Measurements from ENCODE around the gene WDPCP. TPM values are rescaled to one million over a fixed set of nuclear protein-coding genes. Genes with fewer than 3 reads are reported as not detected.

Gene WDPCP
- total RNA-seq, 1 donor from 2014 or later, result 5.7 TPM

DNA sequence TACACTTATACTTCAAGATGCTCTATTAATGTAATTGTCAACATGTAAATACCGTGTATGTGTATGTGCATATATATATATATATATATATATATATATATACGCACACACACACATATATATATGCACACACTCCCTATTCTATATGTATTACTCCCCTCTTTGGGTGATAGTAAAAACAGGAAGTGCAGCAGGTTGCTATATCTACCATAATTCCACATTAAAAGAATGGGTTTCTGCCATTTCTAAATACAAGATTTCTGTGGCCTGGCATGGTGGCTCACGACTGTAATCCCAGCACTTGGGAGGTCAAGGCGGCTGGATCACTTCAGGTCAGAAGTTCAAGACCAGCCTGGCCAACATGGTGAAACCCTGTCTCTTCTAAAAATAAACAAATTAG is 460.7 kb downstream of the WDPCP start:
- Mint-ChIP-seq H3K4me1 (ENCODE audit: unreplicated experiment) (no peaks in the 10 kb centered on the region), H3K9me3 (ENCODE audit: unreplicated experiment) (no peaks in the 10 kb centered on the region), H3K4me3 (ENCODE audit: unreplicated experiment) (no peak overlapping the region), H3K27me3 (ENCODE audit: unreplicated experiment) (no peaks in the 10 kb centered on the region), H3K36me3 (ENCODE audit: low read depth, unreplicated experiment) (no peaks in the 10 kb centered on the region), H3K27ac (ENCODE audit: unreplicated experiment) (no peak overlapping the region)
- DNase-seq (ENCODE audit: low spot score), result no peak
- TF ChIP-seq, protein P1, sequence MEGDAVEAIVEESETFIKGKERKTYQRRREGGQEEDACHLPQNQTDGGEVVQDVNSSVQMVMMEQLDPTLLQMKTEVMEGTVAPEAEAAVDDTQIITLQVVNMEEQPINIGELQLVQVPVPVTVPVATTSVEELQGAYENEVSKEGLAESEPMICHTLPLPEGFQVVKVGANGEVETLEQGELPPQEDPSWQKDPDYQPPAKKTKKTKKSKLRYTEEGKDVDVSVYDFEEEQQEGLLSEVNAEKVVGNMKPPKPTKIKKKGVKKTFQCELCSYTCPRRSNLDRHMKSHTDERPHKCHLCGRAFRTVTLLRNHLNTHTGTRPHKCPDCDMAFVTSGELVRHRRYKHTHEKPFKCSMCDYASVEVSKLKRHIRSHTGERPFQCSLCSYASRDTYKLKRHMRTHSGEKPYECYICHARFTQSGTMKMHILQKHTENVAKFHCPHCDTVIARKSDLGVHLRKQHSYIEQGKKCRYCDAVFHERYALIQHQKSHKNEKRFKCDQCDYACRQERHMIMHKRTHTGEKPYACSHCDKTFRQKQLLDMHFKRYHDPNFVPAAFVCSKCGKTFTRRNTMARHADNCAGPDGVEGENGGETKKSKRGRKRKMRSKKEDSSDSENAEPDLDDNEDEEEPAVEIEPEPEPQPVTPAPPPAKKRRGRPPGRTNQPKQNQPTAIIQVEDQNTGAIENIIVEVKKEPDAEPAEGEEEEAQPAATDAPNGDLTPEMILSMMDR (IDR thresholded peaks at IDR 0.05; ENCODE audit: unreplicated experiment), result no peak

DNA sequence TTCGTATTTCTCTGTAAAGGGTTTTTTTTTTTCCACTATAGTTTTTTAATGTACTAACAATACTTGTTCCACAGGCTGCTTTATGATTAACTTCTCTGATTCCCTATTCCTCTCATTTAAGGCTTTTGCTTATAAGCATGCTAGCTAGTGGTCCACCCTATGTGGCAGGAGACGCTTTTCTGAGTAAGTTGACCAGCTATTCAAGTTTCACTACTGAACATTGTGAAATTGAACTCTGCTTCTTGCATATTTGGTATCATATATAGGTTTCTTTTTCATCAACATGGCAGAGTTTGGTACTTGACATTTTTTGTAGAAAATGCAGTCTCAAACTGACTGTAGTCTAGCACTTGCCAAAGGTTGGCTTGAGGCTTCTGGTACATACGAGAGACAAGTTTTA is 463.4 kb downstream of the WDPCP start:
- no peak for DNase-seq (ENCODE audit: low spot score)
- Mint-ChIP-seq H3K9me3 (ENCODE audit: unreplicated experiment) (no peaks in the 10 kb centered on the region), H3K4me1 (ENCODE audit: unreplicated experiment) (no peaks in the 10 kb centered on the region), H3K4me3 (ENCODE audit: unreplicated experiment) (no peak overlapping the region), H3K27ac (ENCODE audit: unreplicated experiment) (no peak overlapping the region), H3K27me3 (ENCODE audit: unreplicated experiment) (no peaks in the 10 kb centered on the region), H3K36me3 (ENCODE audit: low read depth, unreplicated experiment) (no peaks in the 10 kb centered on the region)
- TF ChIP-seq, protein P1 (IDR thresholded peaks at IDR 0.05; ENCODE audit: unreplicated experiment), result no peak

DNA sequence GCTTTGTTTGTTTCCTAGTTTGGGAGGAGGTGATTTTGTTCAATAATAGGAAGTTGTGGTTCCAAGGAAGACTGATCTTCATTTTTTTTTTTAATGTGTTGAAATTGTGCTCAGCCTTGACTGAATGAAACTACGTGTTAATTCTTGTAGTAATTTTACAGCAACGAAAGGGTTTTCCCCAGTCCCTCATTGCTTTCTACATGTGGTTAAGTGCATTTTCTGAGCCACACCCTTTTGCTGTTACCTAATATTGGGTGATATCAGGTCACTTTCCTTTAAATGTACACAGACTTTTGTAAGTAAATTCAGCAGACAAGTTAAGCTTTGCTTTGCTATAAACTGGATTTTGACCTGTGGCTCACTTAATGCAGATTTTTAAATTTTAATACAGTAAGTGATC is 464.1 kb downstream of the WDPCP start:
- Mint-ChIP-seq H3K27ac (ENCODE audit: unreplicated experiment) (no peak overlapping the region), H3K9me3 (ENCODE audit: unreplicated experiment) (no peaks in the 10 kb centered on the region), H3K27me3 (ENCODE audit: unreplicated experiment) (no peaks in the 10 kb centered on the region), H3K4me3 (ENCODE audit: unreplicated experiment) (no peak overlapping the region), H3K4me1 (ENCODE audit: unreplicated experiment) (no peaks in the 10 kb centered on the region), H3K36me3 (ENCODE audit: low read depth, unreplicated experiment) (no peaks in the 10 kb centered on the region)
- DNase-seq (ENCODE audit: low spot score), result no peak
- TF ChIP-seq, protein P1 (IDR thresholded peaks at IDR 0.05; ENCODE audit: unreplicated experiment), result no peak

DNA sequence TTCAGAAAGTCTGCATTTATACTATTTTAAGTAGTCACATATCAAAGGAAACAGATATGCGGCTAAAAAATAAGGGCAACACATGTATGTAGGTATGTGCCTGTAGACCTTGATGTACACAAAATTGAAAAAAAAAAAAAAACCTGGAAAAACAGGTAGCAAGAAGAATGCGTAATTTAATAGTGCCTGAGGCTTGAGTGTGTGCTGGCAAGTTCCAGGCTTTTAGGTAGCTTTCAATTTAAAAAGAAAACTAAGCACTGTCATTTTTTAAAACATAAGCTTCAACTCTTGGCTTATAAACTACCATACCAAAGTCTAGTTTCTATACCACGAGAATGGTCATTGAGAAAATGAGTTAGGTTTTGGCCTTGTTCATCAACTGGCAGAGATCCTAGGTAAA is 465.4 kb downstream of the WDPCP start:
- H3K36me3 Mint-ChIP-seq (ENCODE audit: low read depth, unreplicated experiment), result no peaks in the 10 kb centered on the region
- no peak overlapping the region for H3K27ac Mint-ChIP-seq (ENCODE audit: unreplicated experiment)
- H3K9me3 Mint-ChIP-seq (ENCODE audit: unreplicated experiment), result no peaks in the 10 kb centered on the region
- H3K4me1 Mint-ChIP-seq (ENCODE audit: unreplicated experiment), result no peaks in the 10 kb centered on the region
- no peaks in the 10 kb centered on the region for H3K27me3 Mint-ChIP-seq (ENCODE audit: unreplicated experiment)
- no peak for DNase-seq (ENCODE audit: low spot score)
- TF ChIP-seq, protein P1 (IDR thresholded peaks at IDR 0.05; ENCODE audit: unreplicated experiment), result no peak
- no peak overlapping the region for H3K4me3 Mint-ChIP-seq (ENCODE audit: unreplicated experiment)

DNA sequence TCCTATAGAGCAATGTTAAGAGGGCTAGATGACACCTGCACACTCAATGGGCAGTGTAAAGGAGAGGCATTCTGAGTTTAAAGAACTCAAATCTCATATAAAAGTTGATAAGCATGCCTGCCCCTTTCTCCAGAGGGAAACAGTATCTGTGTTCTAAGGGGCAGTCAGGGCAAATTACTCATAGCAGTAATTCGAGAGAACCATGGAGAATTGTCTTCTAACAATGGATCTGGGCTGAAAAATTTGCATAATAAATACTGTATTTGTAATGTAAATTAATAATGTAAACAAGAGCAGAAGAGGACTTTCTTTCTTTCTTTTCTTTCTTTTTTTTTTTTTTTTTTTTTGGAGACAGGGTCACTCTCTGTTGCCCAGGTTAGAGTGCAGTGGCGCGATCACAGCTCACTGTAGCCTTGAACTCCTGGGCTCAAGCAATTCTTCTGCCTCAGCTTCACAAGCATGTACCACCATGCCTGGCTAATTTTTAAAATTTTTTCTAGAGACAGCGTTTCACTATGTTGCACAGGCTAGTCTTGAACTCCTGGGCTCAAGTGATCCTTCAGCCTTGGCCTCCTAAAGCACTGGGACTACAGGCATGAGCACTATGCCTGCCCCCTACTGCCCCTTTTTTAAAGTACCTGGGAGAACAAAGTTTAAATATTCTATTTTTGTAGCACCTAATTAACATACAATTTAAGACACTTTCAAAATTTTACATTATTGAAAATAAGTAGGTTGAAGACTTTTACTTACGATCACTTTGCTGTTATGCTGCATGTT is 467.0 kb downstream of the WDPCP start:
- no peaks in the 10 kb centered on the region for H3K36me3 Mint-ChIP-seq (ENCODE audit: low read depth, unreplicated experiment)
- no peak for DNase-seq (ENCODE audit: low spot score)
- no peaks in the 10 kb centered on the region for H3K9me3 Mint-ChIP-seq (ENCODE audit: unreplicated experiment)
- H3K27me3 Mint-ChIP-seq (ENCODE audit: unreplicated experiment), result no peaks in the 10 kb centered on the region
- no peaks in the 10 kb centered on the region for H3K4me1 Mint-ChIP-seq (ENCODE audit: unreplicated experiment)
- TF ChIP-seq, protein P1 (IDR thresholded peaks at IDR 0.05; ENCODE audit: unreplicated experiment), result no peak
- no peak overlapping the region for H3K27ac Mint-ChIP-seq (ENCODE audit: unreplicated experiment)
- no peak overlapping the region for H3K4me3 Mint-ChIP-seq (ENCODE audit: unreplicated experiment)

All from endothelial cell (in vitro differentiated cells).